T follicular helper cell (primary cell): Measurements from ENCODE around the gene APBB2.
"Not testable (repeated sequence)": the region's sequence is repeated elsewhere in the genome, so short reads cannot be mapped to it uniquely, and the experiment has no call there.

Experiments used
- DNase-seq: peaks from one replicate; pipeline ENCODE4 v3.0.0-alpha.2; 2020; ENCODE audit warnings: low read depth

APBB2 gene

DNA sequence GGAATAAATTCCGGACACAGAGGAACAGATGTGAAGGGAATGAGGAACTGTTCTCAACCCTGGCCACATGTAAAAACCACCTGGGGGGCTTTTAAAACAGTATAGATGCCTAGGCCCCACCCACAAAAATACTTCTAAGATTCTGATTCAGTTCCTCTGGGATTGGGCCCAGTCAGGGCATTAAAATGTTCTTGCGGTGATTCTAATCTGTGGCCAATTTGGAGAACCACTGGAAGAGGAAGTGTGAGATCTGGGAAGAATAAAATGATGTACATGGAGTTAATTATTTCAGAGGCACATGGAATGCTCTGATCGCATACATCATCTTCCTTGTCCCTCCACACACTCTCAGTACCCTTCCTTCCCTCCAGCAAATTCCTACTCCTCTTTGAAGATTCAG is 192.2 kb downstream of the APBB2 start:
- no peak for DNase-seq

DNA sequence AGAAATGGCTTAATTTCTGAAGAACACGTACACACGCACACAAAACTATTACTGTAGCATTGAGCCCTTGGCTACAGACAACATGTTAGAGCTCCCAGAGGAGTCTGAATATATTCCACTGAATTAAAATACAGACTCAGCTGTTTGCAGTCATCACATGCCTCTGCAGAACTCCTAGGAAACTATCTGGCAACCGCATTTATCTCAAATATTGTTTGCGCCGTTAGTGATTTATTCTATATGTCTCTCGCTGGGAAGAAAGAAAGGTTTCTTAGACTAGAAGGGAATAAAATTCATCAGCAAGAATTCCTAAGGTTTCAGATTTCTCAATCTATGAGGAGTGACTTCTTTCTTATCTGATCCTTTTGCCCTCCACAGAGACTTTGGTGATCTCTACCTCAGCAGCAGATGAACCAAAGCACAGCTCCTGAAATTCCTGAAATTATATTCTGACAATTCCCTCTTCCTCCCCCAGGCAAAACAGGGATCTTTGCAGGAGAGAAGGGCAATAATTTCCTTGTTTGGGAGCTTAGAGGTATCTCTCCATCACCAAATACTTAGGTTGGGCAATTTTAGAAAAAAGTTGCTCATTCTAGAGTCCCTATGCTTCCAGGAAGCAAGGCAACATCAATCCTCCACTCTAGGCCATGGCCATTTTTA is 199.2 kb downstream of the APBB2 start:
- DNase-seq, result no peak

GRCh38 chr4:41014158-41014557 is 200.2 kb downstream of the APBB2 start:
- no peak for DNase-seq

DNA sequence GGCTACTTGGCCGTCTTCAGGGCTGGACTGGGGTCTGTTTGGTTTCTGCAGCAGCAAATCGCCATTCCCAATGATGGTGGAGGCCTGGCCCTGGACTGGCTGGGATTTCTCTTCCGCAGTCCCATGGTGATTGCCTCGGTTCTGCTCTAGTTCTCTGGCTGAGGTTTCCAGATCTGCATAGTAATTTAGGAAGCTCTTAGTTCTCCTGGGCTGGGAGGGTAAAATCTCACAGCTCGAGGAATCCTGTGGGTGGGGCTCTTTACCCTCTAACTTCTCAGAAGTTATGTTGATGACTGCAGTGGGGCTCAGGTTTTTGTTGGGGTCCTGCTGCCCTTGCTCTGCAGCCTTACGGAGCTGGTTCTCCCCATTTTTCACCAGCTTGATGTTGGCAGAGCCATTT is 200.6 kb downstream of the APBB2 start:
- DNase-seq, result no peak

GRCh38 chr4:41012911-41013310 is 201.4 kb downstream of the APBB2 start:
- DNase-seq, result no peak

DNA sequence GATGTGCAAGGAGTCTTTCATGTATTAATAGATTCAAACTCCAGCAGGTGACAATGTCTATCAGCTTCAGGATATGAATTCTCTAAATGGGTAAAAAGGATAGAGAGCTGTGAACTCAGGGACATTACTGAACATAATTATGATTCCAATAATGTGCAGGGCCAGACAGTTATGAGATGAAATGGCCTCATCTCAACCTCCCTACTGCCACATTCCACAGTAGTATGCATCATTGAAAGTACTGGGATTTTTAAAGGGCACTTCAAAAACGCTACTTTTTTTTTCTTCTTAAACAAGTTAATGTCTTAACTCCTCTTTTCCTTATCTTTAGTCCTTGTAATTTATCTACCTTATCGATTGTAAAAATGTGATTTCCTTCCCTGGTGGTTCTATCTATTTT is 202.0 kb downstream of the APBB2 start:
- DNase-seq, result no peak

- no peak for DNase-seq
Observed at GRCh38 chr4:41009411-41009810, 204.9 kb downstream of the APBB2 start.

DNA sequence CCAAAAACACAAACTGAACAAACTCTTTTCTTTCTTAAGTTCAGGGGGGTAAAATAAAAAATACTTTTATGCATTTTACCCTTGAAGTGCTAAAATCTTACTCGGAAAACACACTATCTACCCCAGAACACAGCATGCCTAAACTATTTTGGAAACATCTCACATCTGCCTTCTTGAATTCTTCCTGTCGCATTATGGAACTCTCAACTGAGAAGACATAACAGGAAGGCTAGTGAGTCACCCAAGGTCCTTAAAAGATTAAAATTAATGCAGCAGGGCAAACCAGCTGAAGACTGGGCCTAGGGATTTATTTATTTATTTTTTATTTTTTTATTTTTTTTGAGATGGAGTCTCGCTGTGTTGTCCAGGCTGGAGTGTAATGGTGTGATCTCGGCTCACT is 208.2 kb downstream of the APBB2 start:
- no peak for DNase-seq

GRCh38 chr4:41002309-41002708 is 212.0 kb downstream of the APBB2 start:
- DNase-seq, result no peak

- DNase-seq, result no peak
Observed at GRCh38 chr4:41000356-41000755, 214.0 kb downstream of the APBB2 start.

GRCh38 chr4:40998675-40999358 is 215.5 kb downstream of the APBB2 start:
- DNase-seq, result no peak

- DNase-seq, result no peak
Observed at GRCh38 chr4:40995850-40996249, 218.5 kb downstream of the APBB2 start.

GRCh38 chr4:40994321-40994720 is 220.0 kb downstream of the APBB2 start:
- not testable (repeated sequence) for DNase-seq

DNA sequence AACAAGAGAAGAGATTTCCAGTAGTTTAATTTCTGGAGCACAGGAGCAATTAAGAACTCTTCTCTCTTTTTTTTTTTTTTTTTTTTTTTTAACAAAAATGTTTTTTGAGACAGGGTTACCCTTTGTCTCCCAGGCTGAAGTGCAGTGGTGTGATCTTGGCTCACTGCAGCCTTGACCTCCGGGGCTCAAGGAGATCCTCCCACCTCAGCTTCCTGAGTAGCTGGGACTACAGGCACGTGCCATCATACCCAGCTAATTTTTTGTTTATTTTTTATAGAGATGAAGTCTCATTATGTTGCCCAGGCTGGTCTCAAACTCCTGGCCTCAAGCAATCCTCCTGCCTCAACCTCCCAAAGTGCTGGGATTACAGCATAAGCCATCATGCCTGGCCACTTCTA is 221.0 kb downstream of the APBB2 start:
- DNase-seq, result not testable (repeated sequence)

GRCh38 chr4:40992472-40993295 is 221.7 kb downstream of the APBB2 start:
- DNase-seq, result no peak

DNA sequence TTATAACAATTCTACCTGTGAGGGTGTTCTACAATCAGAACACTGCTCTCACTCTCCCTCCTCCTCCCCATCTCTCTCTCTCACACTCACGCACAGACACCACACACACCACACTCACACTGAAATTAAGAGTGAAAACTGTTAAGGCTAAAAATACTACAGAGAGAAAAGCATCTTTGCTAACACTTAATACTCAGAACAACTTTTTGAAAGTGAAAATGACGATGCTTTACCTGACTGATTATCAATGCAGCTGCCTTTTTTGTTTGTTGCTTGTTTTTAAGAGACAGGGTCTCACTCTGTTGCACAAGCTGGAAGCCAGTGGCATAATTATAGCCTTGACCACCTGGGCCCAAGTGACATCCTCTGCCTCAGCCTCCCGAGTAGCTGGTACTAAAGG is 222.4 kb downstream of the APBB2 start:
- no peak for DNase-seq

GRCh38 chr4:40990899-40991265 is 223.5 kb downstream of the APBB2 start:
- no peak for DNase-seq

DNA sequence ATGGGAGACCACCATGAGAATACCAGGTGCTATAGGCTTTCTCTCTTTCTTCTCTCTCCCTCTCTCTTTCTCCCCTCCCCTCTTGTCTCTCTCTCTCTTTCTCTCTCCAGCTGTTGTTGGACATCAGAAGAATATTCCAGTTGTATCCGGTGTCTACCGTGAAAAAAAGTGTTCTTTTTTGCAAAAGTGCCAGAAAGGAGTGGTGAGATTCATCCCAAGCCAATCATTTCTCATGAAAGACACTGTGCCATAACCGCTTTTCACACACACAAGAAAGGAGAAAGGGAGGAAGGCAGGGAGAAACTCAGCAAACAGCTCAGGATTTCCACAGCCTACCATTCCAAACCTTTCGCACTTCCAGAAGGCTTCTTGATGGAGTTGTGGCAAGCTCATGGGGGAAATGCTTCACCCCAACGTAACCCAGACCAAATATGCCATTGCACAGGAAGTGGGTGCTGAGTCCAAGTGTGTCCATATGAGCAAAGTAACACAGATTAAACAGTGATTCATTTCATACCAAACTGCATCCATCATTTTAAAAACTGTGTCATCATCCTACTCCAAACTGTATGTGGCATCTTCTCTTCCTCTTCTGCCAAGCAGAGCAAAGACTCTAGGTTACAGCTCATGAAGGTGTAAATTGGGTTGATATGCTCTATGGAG is 224.0 kb downstream of the APBB2 start:
- DNase-seq, result no peak

DNA sequence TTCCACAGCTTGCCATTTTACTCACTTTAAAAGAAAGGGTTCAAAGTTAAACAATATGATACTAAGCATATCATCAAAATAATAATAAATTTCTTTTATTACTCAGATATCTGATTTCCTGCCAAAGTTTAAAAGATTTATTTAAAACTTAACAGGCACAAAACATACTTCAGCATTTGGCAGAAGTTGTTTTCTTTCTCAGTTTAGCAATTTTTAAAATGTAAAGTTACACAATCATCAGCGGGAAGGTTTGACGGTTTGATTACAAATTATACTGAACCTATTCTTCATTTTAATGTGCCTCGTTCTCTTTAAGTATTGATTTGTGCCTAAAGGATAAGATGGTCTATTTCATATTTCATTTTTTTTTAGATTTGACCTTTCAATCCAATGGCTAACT is 227.2 kb downstream of the APBB2 start:
- DNase-seq, result no peak

- DNase-seq, result no peak
Observed at GRCh38 chr4:40986375-40986774, 228.0 kb downstream of the APBB2 start.

- no peak for DNase-seq
Observed at GRCh38 chr4:40984051-40984450, 230.3 kb downstream of the APBB2 start.

GRCh38 chr4:40980318-40980883 is 233.9 kb downstream of the APBB2 start:
- no peak for DNase-seq
